Right lung (tissue), 5 donors: ENCODE data around the gene IFNGR2. TPM values are rescaled to one million over a fixed set of nuclear protein-coding genes. Genes with fewer than 3 reads are reported as not detected.

Experiments
- DNase-seq, 2 donors: peaks; one replicate each; pipeline ENCODE4 v3.0.0-alpha.2; 2013
- polyA plus RNA-seq, 5 donors: library from polyadenylated mRNA; unstranded; fragments of 120-200 nt; gene quantifications; one replicate each; pipeline versions ENCODE4 v1.2.1 to v1.2.3, GENCODE V29; 2013; ENCODE audit warnings: inconsistent platforms in 1 of 5, low replicate concordance in 1 of 5; ENCODE audit not compliant: insufficient read length in 5 of 5, insufficient read depth in 1 of 5

Gene IFNGR2
- polyA plus RNA-seq, 5 donors, result 69.5 to 83.6 (median 75.5) TPM

DNA sequence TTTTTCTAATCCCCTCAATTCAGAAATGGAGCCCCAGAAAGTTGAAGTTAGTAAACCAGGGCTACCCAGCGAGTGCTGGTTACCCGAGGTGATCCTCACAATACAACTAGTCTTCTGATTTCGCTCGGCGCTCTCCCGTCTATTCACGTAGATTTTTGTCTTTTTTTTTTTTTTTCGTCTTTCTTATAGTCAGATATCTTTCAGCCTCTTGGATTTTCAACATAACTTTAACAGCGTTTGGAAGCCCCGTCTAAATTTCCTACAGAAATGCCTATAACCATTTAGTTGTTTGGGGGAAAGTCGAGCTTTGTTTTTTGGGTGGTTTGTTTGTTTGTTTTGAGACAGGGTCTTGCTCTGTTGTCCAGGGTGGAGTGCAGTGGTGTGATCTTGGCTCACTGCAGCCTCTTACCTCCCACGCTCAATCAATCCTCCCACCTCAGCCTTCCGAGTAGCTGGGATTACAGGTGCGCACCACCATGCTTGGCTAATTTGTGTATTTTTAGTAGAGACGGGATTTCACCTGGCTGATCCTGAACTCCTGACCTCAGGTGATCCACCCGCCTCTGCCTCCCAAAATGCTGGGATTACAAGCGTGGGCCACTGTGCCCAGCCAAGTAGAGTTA, 77.4 kb downstream of the IFNGR2 start:
- no peak for DNase-seq

DNA sequence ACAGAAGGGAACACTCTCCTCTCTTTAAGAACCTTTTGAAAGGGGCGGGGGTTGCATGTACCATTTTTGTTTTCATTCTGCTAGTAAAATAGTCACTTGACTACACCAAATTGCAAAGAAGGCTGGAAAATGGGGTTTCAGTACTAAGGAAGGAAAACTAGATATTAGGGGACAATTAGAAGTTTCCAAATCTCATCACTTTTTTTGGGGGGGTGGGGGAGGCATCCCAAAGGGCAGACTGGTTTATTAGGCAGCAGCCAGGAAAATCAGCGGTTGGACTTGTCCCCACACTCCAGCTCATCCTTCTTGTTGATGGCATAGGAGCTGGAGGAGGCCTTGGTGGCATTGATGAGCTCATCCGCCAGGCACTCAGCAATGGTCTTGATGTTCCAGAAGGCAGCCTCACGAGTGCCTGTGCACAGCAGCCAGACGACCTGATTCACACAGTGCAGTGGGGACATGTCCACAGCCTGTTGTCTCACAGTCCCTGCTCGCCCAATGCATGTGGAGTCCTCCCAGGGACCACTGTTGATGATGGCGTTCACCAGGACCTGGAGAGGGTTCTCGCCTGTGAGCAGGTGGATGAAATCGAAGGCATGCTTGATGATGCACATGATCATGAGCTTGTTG, 78.2 kb downstream of the IFNGR2 start:
- DNase-seq, result no peak

Other genes starting within 250 kb of the IFNGR2 start
- gene IFNAR2, start 173.5 kb upstream of the IFNGR2 start, polyA plus RNA-seq, result 10 to 100 TPM; 15.0 to 27.4 (median 22.0) TPM
- 10 to 100 TPM; 24.0 to 30.2 (median 29.8) TPM for gene IL10RB, start 137.0 kb upstream of the IFNGR2 start, polyA plus RNA-seq
- 10 to 100 TPM; 24.3 to 35.1 (median 34.6) TPM for gene IFNAR1, start 78.4 kb upstream of the IFNGR2 start, polyA plus RNA-seq
- gene TMEM50B, start 76.6 kb downstream of the IFNGR2 start, polyA plus RNA-seq, result 10 to 100 TPM; 52.8 to 96.0 (median 56.1) TPM
- gene DNAJC28, start 88.3 kb downstream of the IFNGR2 start, polyA plus RNA-seq, result 1 to 10 TPM; 3.0 to 4.6 (median 3.4) TPM
- 10 to 100 TPM; 66.2 to 93.3 (median 77.4) TPM for gene GART, start 138.7 kb downstream of the IFNGR2 start, polyA plus RNA-seq
- 100 to 1,000 TPM; 299 to 439 (median 420) TPM for gene SON, start 139.6 kb downstream of the IFNGR2 start, polyA plus RNA-seq
- gene DONSON, start 185.3 kb downstream of the IFNGR2 start, polyA plus RNA-seq, result 10 to 100 TPM; 32.3 to 51.6 (median 42.4) TPM
- 10 to 100 TPM; 48.9 to 79.3 (median 76.7) TPM for gene CRYZL1, start 238.3 kb downstream of the IFNGR2 start, polyA plus RNA-seq
- gene ITSN1, start 239.1 kb downstream of the IFNGR2 start, polyA plus RNA-seq, result 10 to 100 TPM; 39.1 to 57.2 (median 48.7) TPM